Measurements from ENCODE around the gene COX19.
"Not testable (repeated sequence)": the region's sequence is repeated elsewhere in the genome, so short reads cannot be mapped to it uniquely, and the experiment has no call there.

The COX19 gene

GRCh38 chr7:930975-931758 is 44.2 kb downstream of the COX19 start:
- no peak overlapping the region for H3K4me3 ChIP-seq (ENCODE audit: control insufficient read depth, low read depth, low read length)
- no peak for DNase-seq (ENCODE audit: low read depth)
- TF ChIP-seq, protein P1, sequence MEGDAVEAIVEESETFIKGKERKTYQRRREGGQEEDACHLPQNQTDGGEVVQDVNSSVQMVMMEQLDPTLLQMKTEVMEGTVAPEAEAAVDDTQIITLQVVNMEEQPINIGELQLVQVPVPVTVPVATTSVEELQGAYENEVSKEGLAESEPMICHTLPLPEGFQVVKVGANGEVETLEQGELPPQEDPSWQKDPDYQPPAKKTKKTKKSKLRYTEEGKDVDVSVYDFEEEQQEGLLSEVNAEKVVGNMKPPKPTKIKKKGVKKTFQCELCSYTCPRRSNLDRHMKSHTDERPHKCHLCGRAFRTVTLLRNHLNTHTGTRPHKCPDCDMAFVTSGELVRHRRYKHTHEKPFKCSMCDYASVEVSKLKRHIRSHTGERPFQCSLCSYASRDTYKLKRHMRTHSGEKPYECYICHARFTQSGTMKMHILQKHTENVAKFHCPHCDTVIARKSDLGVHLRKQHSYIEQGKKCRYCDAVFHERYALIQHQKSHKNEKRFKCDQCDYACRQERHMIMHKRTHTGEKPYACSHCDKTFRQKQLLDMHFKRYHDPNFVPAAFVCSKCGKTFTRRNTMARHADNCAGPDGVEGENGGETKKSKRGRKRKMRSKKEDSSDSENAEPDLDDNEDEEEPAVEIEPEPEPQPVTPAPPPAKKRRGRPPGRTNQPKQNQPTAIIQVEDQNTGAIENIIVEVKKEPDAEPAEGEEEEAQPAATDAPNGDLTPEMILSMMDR (IDR thresholded peaks at IDR 0.05; ENCODE audit: control insufficient read depth, insufficient read depth, low read depth, low read length, missing control alignments) = no peak

GRCh38 chr7:929311-929711 is 46.0 kb downstream of the COX19 start:
- DNase-seq (ENCODE audit: low read depth) = no peak
- TF ChIP-seq, protein P1 (IDR thresholded peaks at IDR 0.05; ENCODE audit: control insufficient read depth, insufficient read depth, low read depth, low read length, missing control alignments) = no peak
- H3K4me3 ChIP-seq (ENCODE audit: control insufficient read depth, low read depth, low read length) = no peak overlapping the region

- no peak overlapping the region for H3K4me3 ChIP-seq (ENCODE audit: control insufficient read depth, low read depth, low read length)
- TF ChIP-seq, protein P1 (IDR thresholded peaks at IDR 0.05; ENCODE audit: control insufficient read depth, insufficient read depth, low read depth, low read length, missing control alignments) = no peak
- DNase-seq (ENCODE audit: low read depth) = no peak
Measured at GRCh38 chr7:927031-927671, 48.2 kb downstream of the COX19 start.

DNA sequence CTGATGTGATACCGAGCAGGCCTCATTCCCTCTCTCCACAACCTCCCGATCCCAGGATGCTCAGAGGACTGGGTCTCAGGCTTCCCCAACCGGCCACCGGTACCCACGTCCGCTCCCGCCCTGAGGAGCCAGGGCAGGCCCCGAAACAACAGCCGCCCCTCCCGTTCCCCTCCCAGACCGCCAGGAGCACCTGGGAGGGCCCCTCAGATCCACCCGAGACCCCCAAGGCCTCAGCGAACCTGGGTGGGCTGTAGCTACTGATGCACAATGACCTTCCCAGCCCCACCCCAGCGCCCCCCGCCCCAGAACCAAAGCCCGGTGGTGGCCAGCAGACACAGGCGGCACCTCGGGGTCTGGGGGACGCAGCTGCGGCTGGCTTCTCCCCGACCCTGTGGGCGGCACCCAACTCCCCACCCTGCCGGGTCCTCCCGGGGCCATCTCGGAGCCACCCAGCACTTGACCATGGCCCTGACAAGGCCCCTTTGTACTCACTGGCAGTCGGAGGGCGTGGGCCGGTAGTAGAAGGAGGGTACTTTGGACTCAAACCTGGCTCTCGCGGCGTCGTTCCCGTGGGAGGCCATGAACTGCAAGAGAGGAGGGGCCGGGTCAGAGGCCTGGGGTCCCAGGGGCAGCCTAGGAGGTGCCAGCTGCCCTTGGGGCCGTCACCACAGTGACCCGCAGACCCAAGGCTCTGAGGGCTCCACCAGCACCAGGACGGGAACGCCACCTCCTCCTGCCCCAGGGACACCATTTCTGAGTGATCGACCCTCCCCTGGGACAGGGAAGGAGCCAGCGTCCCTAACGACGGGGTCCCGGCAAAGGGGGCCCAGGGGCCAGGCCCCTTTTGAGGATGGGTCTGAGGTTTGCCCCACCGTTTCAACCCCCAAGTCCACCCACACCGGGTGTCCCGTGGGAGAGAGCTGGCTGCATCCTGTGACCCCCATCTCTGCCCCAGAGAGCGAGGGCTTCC is 49.0 kb downstream of the COX19 start:
- no peak for DNase-seq (ENCODE audit: low read depth)
- H3K4me3 ChIP-seq (ENCODE audit: control insufficient read depth, low read depth, low read length) = no peak overlapping the region
- TF ChIP-seq, protein P1 (IDR thresholded peaks at IDR 0.05; ENCODE audit: control insufficient read depth, insufficient read depth, low read depth, low read length, missing control alignments) = no peak

DNA sequence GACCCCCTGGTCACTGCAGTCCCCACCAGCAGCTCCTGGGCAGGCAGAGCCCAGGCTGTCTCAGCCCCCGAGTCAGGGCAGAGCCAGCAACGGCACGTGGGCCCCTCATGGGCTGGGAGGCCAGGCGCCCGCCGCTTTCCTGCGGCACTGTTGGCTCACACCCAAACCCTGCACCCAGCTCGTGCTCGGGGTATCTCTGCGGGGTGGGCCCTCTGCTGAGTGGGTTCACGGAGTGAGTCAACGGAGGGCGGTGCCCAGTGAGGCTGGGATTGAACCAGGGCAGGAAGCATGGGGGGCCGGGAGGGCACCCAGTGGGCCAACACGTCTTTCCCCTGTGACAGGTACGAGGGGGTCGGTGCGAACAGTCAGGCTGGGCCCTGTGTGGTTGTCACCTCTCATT is 49.7 kb downstream of the COX19 start:
- TF ChIP-seq, protein P1 (IDR thresholded peaks at IDR 0.05; ENCODE audit: control insufficient read depth, insufficient read depth, low read depth, low read length, missing control alignments) = no peak
- DNase-seq (ENCODE audit: low read depth) = no peak

DNA sequence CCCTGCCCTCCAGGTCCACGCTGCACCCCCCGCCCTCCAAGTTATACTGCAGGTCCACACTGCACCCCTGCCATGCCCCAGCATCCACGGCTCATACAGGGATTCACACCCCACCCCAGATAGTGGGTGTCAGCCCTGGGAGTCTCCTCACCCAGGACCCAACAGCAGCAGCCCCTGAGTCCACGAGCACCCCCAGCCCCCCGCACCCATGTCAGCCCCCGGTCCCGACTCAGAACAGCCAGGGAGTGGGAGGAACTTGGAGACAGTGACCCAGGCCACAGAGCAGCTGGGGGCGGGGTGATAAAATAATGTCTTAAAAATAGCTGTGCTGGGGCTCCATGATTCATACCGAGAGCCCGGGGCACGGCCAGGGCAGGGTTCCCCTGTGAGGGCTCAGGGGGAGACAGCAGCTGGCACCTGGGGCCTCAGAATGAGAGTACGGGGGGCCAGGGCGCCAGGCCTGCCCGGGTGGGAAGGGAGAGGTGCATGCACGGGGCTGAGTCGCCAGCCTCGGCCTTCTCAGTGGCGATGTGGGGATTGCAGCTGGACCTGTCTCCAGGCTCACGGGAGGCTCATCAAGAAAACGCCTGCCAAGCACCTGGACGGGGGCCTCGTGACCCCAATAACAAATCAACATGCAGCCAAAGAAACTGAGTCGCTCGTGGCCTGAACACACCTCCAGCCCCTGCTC is 50.7 kb downstream of the COX19 start:
- TF ChIP-seq, protein P1 (IDR thresholded peaks at IDR 0.05; ENCODE audit: control insufficient read depth, insufficient read depth, low read depth, low read length, missing control alignments) = no peak
- no peak overlapping the region for H3K4me3 ChIP-seq (ENCODE audit: control insufficient read depth, low read depth, low read length)
- DNase-seq (ENCODE audit: low read depth) = no peak

More for the DNA sequence above, 49.7 kb downstream of the COX19 start:
- H3K4me3 ChIP-seq (ENCODE audit: control insufficient read depth, low read depth, low read length) = no peak overlapping the region

DNA sequence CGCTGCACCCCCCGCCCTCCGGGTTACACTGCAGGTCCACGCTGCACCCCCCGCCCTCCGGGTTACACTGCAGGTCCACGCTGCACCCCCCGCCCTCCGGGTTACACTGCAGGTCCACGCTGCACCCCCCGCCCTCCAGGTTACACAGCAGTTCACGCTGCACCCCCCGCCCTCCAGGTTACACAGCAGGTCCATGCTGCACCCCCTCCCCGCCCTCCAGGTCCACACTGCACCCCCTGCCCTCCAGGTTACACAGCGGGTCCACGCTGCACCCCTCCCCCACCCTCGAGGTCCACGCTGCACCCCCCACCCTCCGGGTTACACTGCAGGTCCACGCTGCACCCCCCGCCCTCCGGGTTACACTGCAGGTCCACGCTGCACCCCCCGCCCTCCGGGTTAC is 51.3 kb downstream of the COX19 start:
- not testable (repeated sequence) for H3K4me3 ChIP-seq (ENCODE audit: control insufficient read depth, low read depth, low read length); DNase-seq (ENCODE audit: low read depth)

All from AG09309 (cell line).